ENCODE data around the gene ABI1. TPM values are rescaled to one million over a fixed set of nuclear protein-coding genes. Genes with fewer than 3 reads are reported as not detected.

ABI1 gene
- total and polyA plus RNA-seq, 2 of the 13 experiments (the other 11 are each of a cell fraction or from before 2014, with no cell fraction given), result 20.9 to 22.9 TPM

- TF ChIP-seq ZSCAN12 (CRISPR knock-in tag; IDR thresholded peaks at IDR 0.05), result no peak
- no peak for TF ChIP-seq HINFP (CRISPR knock-in tag; IDR thresholded peaks at IDR 0.05; ENCODE audit: low read depth)
- TF ChIP-seq SRSF4 (IDR thresholded peaks at IDR 0.05; ENCODE audit: low read depth, low read length, poor library complexity, severe bottlenecking), result no peak
- TF ChIP-seq ZNF589 (CRISPR knock-in tag; conservative IDR thresholded peaks at IDR 0.05), result 0 out of 2 replicates have a peak, but pooled peaks have one; percentile 9
- TF ChIP-seq DR1 (CRISPR knock-in tag; IDR thresholded peaks at IDR 0.05), result no peak
- TF ChIP-seq FIP1L1 (IDR thresholded peaks at IDR 0.05; ENCODE audit: borderline replicate concordance, insufficient read depth, low read depth, low read length), result no peak
- no peak for TF ChIP-seq NR1H2 (CRISPR knock-in tag; IDR thresholded peaks at IDR 0.05; ENCODE audit: borderline replicate concordance, low read depth)
- no peak for TF ChIP-seq ISX (CRISPR knock-in tag; conservative IDR thresholded peaks at IDR 0.05)
- no peak for TF ChIP-seq ZSCAN25 (CRISPR knock-in tag; IDR thresholded peaks at IDR 0.05)
- no peak; the same call in 1 of the 2 replicates for TF ChIP-seq TOPORS (CRISPR knock-in tag; IDR thresholded peaks at IDR 0.05)
- TF ChIP-seq ZKSCAN1 (IDR thresholded peaks at IDR 0.05; ENCODE audit: low read length), result no peak
- TF ChIP-seq BORCS8-MEF2B (CRISPR knock-in tag; IDR thresholded peaks at IDR 0.05), result peak; percentile 53; the same call in 1 of the 2 replicates
- no peak for TF ChIP-seq ZNF326 (CRISPR knock-in tag; IDR thresholded peaks at IDR 0.05; ENCODE audit: borderline replicate concordance)
- TF ChIP-seq ZMAT3 (CRISPR knock-in tag; conservative IDR thresholded peaks at IDR 0.05), result no peak
- peak; percentile 12; the same call in 1 of the 2 replicates for TF ChIP-seq SP5 (CRISPR knock-in tag; IDR thresholded peaks at IDR 0.05; ENCODE audit: borderline replicate concordance, low read depth)
- TF ChIP-seq CAMTA2 (CRISPR knock-in tag; IDR thresholded peaks at IDR 0.05; ENCODE audit: borderline replicate concordance), result no peak
- no peak for TF ChIP-seq ZNF777 (CRISPR knock-in tag; IDR thresholded peaks at IDR 0.05)
- 0 out of 2 replicates have a peak, but pooled peaks have one; percentile 14 for TF ChIP-seq HNRNPL (IDR thresholded peaks at IDR 0.05; ENCODE audit: low read depth, low read length)
- TF ChIP-seq ARNTL (CRISPR knock-in tag; IDR thresholded peaks at IDR 0.05), result no peak
- TF ChIP-seq DPF2 (CRISPR knock-in tag; IDR thresholded peaks at IDR 0.05; ENCODE audit: borderline replicate concordance, low read depth), result no peak
- peak; percentile 83 for TF ChIP-seq AGO2 (optimal IDR thresholded peaks at IDR 0.05; ENCODE audit: low read depth, low read length)
- no peak for TF ChIP-seq PRDM4 (CRISPR knock-in tag; IDR thresholded peaks at IDR 0.05; ENCODE audit: borderline replicate concordance)
- no peak for TF ChIP-seq PBX3 (CRISPR knock-in tag; IDR thresholded peaks at IDR 0.05; ENCODE audit: borderline replicate concordance)
- TF ChIP-seq KDM4B (CRISPR knock-in tag; IDR thresholded peaks at IDR 0.05), result peak; percentile 51; the same call in 1 of the 2 replicates
- TF ChIP-seq FOXO1 (CRISPR knock-in tag; IDR thresholded peaks at IDR 0.05), result peak; percentile 49; the same call in 1 of the 2 replicates
- 0 out of 2 replicates have a peak, but pooled peaks have one; percentile 27 for TF ChIP-seq ZNF891 (CRISPR knock-in tag; IDR thresholded peaks at IDR 0.05)
Observed at GRCh38 chr10:26697163-26697921, 163.4 kb downstream of the ABI1 start, which contains the start of gene PDSS1 (continued).
